Measurements from ENCODE around the gene TFIP11.

The TFIP11 gene

GRCh38 chr22:26445577-26446275 lies 66.5 kb downstream of the TFIP11 start:
- no peak overlapping the region for H2AFZ ChIP-seq (ENCODE audit: low read length)
- H3K9me2 ChIP-seq (replicated peaks; ENCODE audit: low read depth, low read length) = no peaks in the 10 kb centered on the region
- no peaks in the 10 kb centered on the region for H4K20me1 ChIP-seq (ENCODE audit: insufficient read depth, low read length, poor library complexity, severe bottlenecking)
- TF ChIP-seq EZH2phosphoT487 (IDR thresholded peaks at IDR 0.05; ENCODE audit: borderline replicate concordance) = no peak
- TF ChIP-seq CTCF (conservative IDR thresholded peaks at IDR 0.05; ENCODE audit: low read length) = no peak
- H3K27me3 ChIP-seq (ENCODE audit: insufficient read depth, low read length, poor library complexity, severe bottlenecking) = no peaks in the 10 kb centered on the region
- no peak overlapping the region for H3K4me3 ChIP-seq (ENCODE audit: low read length, poor library complexity, severe bottlenecking)
- H3F3A ChIP-seq (ENCODE audit: low read depth) = no peaks in the 10 kb centered on the region
- H3K36me3 ChIP-seq (ENCODE audit: insufficient read depth, low read length) = peaks cover 12% of the 10 kb centered on the region; the same call in 1 of the 2 replicates
- H3K9ac ChIP-seq (ENCODE audit: low read depth, low read length, poor library complexity, severe bottlenecking) = no peak overlapping the region
- H3K9me3 ChIP-seq (ENCODE audit: insufficient read depth, low read depth, low read length) = no peaks in the 10 kb centered on the region
- H3K79me2 ChIP-seq (ENCODE audit: insufficient read depth, low read length) = no peaks in the 10 kb centered on the region
- H3K4me2 ChIP-seq (ENCODE audit: low read depth, low read length, poor library complexity, severe bottlenecking) = no peak overlapping the region
- no peaks in the 10 kb centered on the region for H3K4me1 ChIP-seq (ENCODE audit: insufficient read depth, low read length, poor library complexity, severe bottlenecking)

- no peaks in the 10 kb centered on the region for H3K27me3 ChIP-seq (ENCODE audit: insufficient read depth, low read length, poor library complexity, severe bottlenecking)
- no peaks in the 10 kb centered on the region for H4K20me1 ChIP-seq (ENCODE audit: insufficient read depth, low read length, poor library complexity, severe bottlenecking)
- no peaks in the 10 kb centered on the region for H3K9me3 ChIP-seq (ENCODE audit: insufficient read depth, low read depth, low read length)
- H3K36me3 ChIP-seq (ENCODE audit: insufficient read depth, low read length) = peaks cover 3% of the 10 kb centered on the region; the same call in 1 of the 2 replicates
- no peak overlapping the region for H3K4me2 ChIP-seq (ENCODE audit: low read depth, low read length, poor library complexity, severe bottlenecking)
- no peaks in the 10 kb centered on the region for H3K79me2 ChIP-seq (ENCODE audit: insufficient read depth, low read length)
- H3K9me2 ChIP-seq (replicated peaks; ENCODE audit: low read depth, low read length) = no peaks in the 10 kb centered on the region
- no peak overlapping the region for H3K4me3 ChIP-seq (ENCODE audit: low read length, poor library complexity, severe bottlenecking)
- no peaks in the 10 kb centered on the region for H3K4me1 ChIP-seq (ENCODE audit: insufficient read depth, low read length, poor library complexity, severe bottlenecking)
- no peaks in the 10 kb centered on the region for H3F3A ChIP-seq (ENCODE audit: low read depth)
- TF ChIP-seq CTCF (conservative IDR thresholded peaks at IDR 0.05; ENCODE audit: low read length) = no peak
- no peak for TF ChIP-seq EZH2phosphoT487 (IDR thresholded peaks at IDR 0.05; ENCODE audit: borderline replicate concordance)
- H3K9ac ChIP-seq (ENCODE audit: low read depth, low read length, poor library complexity, severe bottlenecking) = no peak overlapping the region
- H2AFZ ChIP-seq (ENCODE audit: low read length) = no peak overlapping the region
These were observed 67.5 kb downstream of the TFIP11 start for GRCh38 chr22:26444777-26445176.

- H3K9me2 ChIP-seq (replicated peaks; ENCODE audit: low read depth, low read length) = no peaks in the 10 kb centered on the region
- H2AFZ ChIP-seq (ENCODE audit: low read length) = no peak overlapping the region
- no peaks in the 10 kb centered on the region for H3K4me1 ChIP-seq (ENCODE audit: insufficient read depth, low read length, poor library complexity, severe bottlenecking)
These were observed 68.2 kb downstream of the TFIP11 start for GRCh38 chr22:26443901-26444690.

More at GRCh38 chr22:26443901-26444690, 68.2 kb downstream of the TFIP11 start:
- Histone ChIP-seq H4K20me1 (ENCODE audit: insufficient read depth, low read length, poor library complexity, severe bottlenecking) (no peaks in the 10 kb centered on the region), H3K4me3 (ENCODE audit: low read length, poor library complexity, severe bottlenecking) (no peak overlapping the region), H3F3A (ENCODE audit: low read depth) (no peaks in the 10 kb centered on the region), H3K4me2 (ENCODE audit: low read depth, low read length, poor library complexity, severe bottlenecking) (no peak overlapping the region), H3K9me3 (ENCODE audit: insufficient read depth, low read depth, low read length) (no peaks in the 10 kb centered on the region), H3K79me2 (ENCODE audit: insufficient read depth, low read length) (no peaks in the 10 kb centered on the region), H3K9ac (ENCODE audit: low read depth, low read length, poor library complexity, severe bottlenecking) (no peak overlapping the region), H3K36me3 (ENCODE audit: insufficient read depth, low read length) (no peaks in the 10 kb centered on the region; the same call in 1 of the 2 replicates), H3K27me3 (ENCODE audit: insufficient read depth, low read length, poor library complexity, severe bottlenecking) (no peaks in the 10 kb centered on the region)
- no peak for TF ChIP-seq EZH2phosphoT487 (IDR thresholded peaks at IDR 0.05; ENCODE audit: borderline replicate concordance)
- TF ChIP-seq CTCF (conservative IDR thresholded peaks at IDR 0.05; ENCODE audit: low read length) = no peak

All from Loucy (cell line).